Immature natural killer cell (primary cell): Measurements from ENCODE around the gene SPOCD1. TPM values are rescaled to one million over a fixed set of nuclear protein-coding genes. Genes with fewer than 3 reads are reported as not detected.

Experiments used
- DNase-seq, 3 donors: peaks; one replicate each; pipeline ENCODE4 v3.0.0; 2022; ENCODE audit warnings: mixed read lengths in 1 of 3
- H3K27ac Mint-ChIP-seq, 6 donors: one replicate each; pipeline ENCODE4 v1.8.0; 2020; ENCODE audit warnings: mixed read lengths in 6 of 6, mild to moderate bottlenecking in 5 of 6, inconsistent platforms in 4 of 6, moderate library complexity in 3 of 6
- H3K27me3 Mint-ChIP-seq, 3 donors: one replicate each; pipeline ENCODE4 v1.8.0; 2020 to 2021; ENCODE audit warnings: low read depth in 3 of 3, mild to moderate bottlenecking in 3 of 3, mixed read lengths in 3 of 3, moderate library complexity in 3 of 3, inconsistent platforms in 1 of 3
- H3K36me3 Mint-ChIP-seq, 3 donors: one replicate each; pipeline ENCODE4 v1.8.0; 2020; ENCODE audit warnings: mixed read lengths in 3 of 3, inconsistent platforms in 2 of 3, mild to moderate bottlenecking in 2 of 3
- H3K4me1 Mint-ChIP-seq, 2 donors: one replicate each; pipeline ENCODE4 v1.8.0; 2020; ENCODE audit warnings: inconsistent platforms in 2 of 2, mild to moderate bottlenecking in 2 of 2, mixed read lengths in 2 of 2, moderate library complexity in 1 of 2
- H3K4me3 Mint-ChIP-seq, 5 donors: one replicate each; pipeline ENCODE4 v1.8.0; 2020; ENCODE audit warnings: mild to moderate bottlenecking in 5 of 5, mixed read lengths in 5 of 5, inconsistent platforms in 3 of 5, moderate library complexity in 3 of 5
- H3K9me3 Mint-ChIP-seq, 6 donors: one replicate each; pipeline ENCODE4 v1.8.0; 2020; ENCODE audit warnings: mild to moderate bottlenecking in 6 of 6, mixed read lengths in 6 of 6, inconsistent platforms in 4 of 6, moderate library complexity in 3 of 6
- polyA plus RNA-seq, 3 donors: library from polyadenylated mRNA; unstranded; fragments of 300-500 nt; fragmentation: Illumina TruSeq; gene quantifications; one replicate each; pipeline ENCODE4 v1.2.3, GENCODE V29; 2021

SPOCD1 gene
- polyA plus RNA-seq, 3 donors from 2014 or later = 0.24 to 2.5 (median 0.46) TPM

GRCh38 chr1:31802190-31803150 is 13.4 kb downstream of the SPOCD1 start:
- Mint-ChIP-seq H3K27me3 (peaks cover 0 to 7% (median 0%) of the 10 kb centered on the region in 3 donors), H3K4me1 (peaks cover 1 to 12% of the 10 kb centered on the region in 2 donors), H3K27ac (peak overlapping the region in 3 of 6 donors; percentile 37 to 60 (median 39)), H3K36me3 (no peaks in the 10 kb centered on the region), H3K9me3 (no peaks in the 10 kb centered on the region), H3K4me3 (peak overlapping the region; percentile 21 to 63 (median 38))
- DNase-seq = no peak

GRCh38 chr1:31801458-31801857 is 14.4 kb downstream of the SPOCD1 start:
- H3K36me3 Mint-ChIP-seq = no peaks in the 10 kb centered on the region
- H3K4me3 Mint-ChIP-seq = no peak overlapping the region
- H3K4me1 Mint-ChIP-seq = peaks cover 1 to 12% of the 10 kb centered on the region in 2 donors
- DNase-seq = no peak
- peak overlapping the region in 1 of 6 donors; percentile 26 for H3K27ac Mint-ChIP-seq
- no peaks in the 10 kb centered on the region for H3K9me3 Mint-ChIP-seq
- peaks cover 0 to 1% (median 0%) of the 10 kb centered on the region in 3 donors for H3K27me3 Mint-ChIP-seq

GRCh38 chr1:31800674-31800967 is 15.2 kb downstream of the SPOCD1 start:
- Mint-ChIP-seq H3K9me3 (no peaks in the 10 kb centered on the region), H3K27ac (no peak overlapping the region), H3K36me3 (no peaks in the 10 kb centered on the region), H3K4me1 (peaks cover 1 to 12% of the 10 kb centered on the region in 2 donors), H3K27me3 (peaks cover 0 to 1% (median 0%) of the 10 kb centered on the region in 3 donors), H3K4me3 (no peak overlapping the region)
- no peak for DNase-seq

GRCh38 chr1:31799895-31800673 is 15.7 kb downstream of the SPOCD1 start:
- H3K9me3 Mint-ChIP-seq = no peaks in the 10 kb centered on the region
- no peak for DNase-seq
- H3K4me3 Mint-ChIP-seq = no peak overlapping the region
- H3K36me3 Mint-ChIP-seq = no peaks in the 10 kb centered on the region
- peaks cover 0 to 1% (median 0%) of the 10 kb centered on the region in 3 donors for H3K27me3 Mint-ChIP-seq
- H3K4me1 Mint-ChIP-seq = peaks cover 1 to 12% of the 10 kb centered on the region in 2 donors
- no peak overlapping the region for H3K27ac Mint-ChIP-seq

- Mint-ChIP-seq H3K4me3 (no peak overlapping the region), H3K4me1 (peaks cover 1 to 12% of the 10 kb centered on the region in 2 donors), H3K36me3 (no peaks in the 10 kb centered on the region), H3K27me3 (peaks cover 0 to 1% (median 0%) of the 10 kb centered on the region in 3 donors), H3K9me3 (no peaks in the 10 kb centered on the region), H3K27ac (no peak overlapping the region)
- DNase-seq = no peak
These were observed 16.5 kb downstream of the SPOCD1 start for GRCh38 chr1:31799196-31799894.

GRCh38 chr1:31798433-31799195 is 17.2 kb downstream of the SPOCD1 start:
- H3K36me3 Mint-ChIP-seq = no peaks in the 10 kb centered on the region
- no peak overlapping the region for H3K27ac Mint-ChIP-seq
- H3K27me3 Mint-ChIP-seq = peaks cover 0 to 1% (median 0%) of the 10 kb centered on the region in 3 donors
- H3K4me1 Mint-ChIP-seq = peaks cover 1 to 12% of the 10 kb centered on the region in 2 donors
- H3K9me3 Mint-ChIP-seq = no peaks in the 10 kb centered on the region
- H3K4me3 Mint-ChIP-seq = no peak overlapping the region
- DNase-seq = no peak

GRCh38 chr1:31798086-31798432 is 17.8 kb downstream of the SPOCD1 start:
- peaks cover 1 to 11% of the 10 kb centered on the region in 2 donors for H3K4me1 Mint-ChIP-seq
- no peaks in the 10 kb centered on the region for H3K36me3 Mint-ChIP-seq
- no peak overlapping the region for H3K4me3 Mint-ChIP-seq
- H3K27me3 Mint-ChIP-seq = peaks cover 0 to 1% (median 0%) of the 10 kb centered on the region in 3 donors
- H3K27ac Mint-ChIP-seq = no peak overlapping the region
- DNase-seq = no peak
- no peaks in the 10 kb centered on the region for H3K9me3 Mint-ChIP-seq

GRCh38 chr1:31797216-31797615 is 18.6 kb downstream of the SPOCD1 start:
- Mint-ChIP-seq H3K9me3 (no peaks in the 10 kb centered on the region), H3K4me1 (peaks cover 0 to 2% of the 10 kb centered on the region in 2 donors), H3K4me3 (no peak overlapping the region), H3K36me3 (no peaks in the 10 kb centered on the region), H3K27me3 (peaks cover 0 to 1% (median 1%) of the 10 kb centered on the region in 3 donors), H3K27ac (peak overlapping the region in 1 of 6 donors; percentile 53)
- DNase-seq = no peak

GRCh38 chr1:31796707-31797106 is 19.1 kb downstream of the SPOCD1 start:
- Mint-ChIP-seq H3K4me1 (no peaks in the 10 kb centered on the region), H3K36me3 (no peaks in the 10 kb centered on the region), H3K9me3 (no peaks in the 10 kb centered on the region), H3K4me3 (no peak overlapping the region), H3K27ac (no peak overlapping the region), H3K27me3 (peaks cover 0 to 1% (median 1%) of the 10 kb centered on the region in 3 donors)
- DNase-seq = no peak

- Mint-ChIP-seq H3K36me3 (no peaks in the 10 kb centered on the region), H3K4me1 (no peaks in the 10 kb centered on the region), H3K27me3 (peaks cover 0 to 1% (median 1%) of the 10 kb centered on the region in 3 donors), H3K27ac (peak overlapping the region in 1 of 6 donors; percentile 21), H3K4me3 (no peak overlapping the region), H3K9me3 (no peaks in the 10 kb centered on the region)
- DNase-seq = no peak
These were observed 19.8 kb downstream of the SPOCD1 start for GRCh38 chr1:31795801-31796621.

- Mint-ChIP-seq H3K27ac (no peak overlapping the region), H3K27me3 (peaks cover 0 to 1% (median 1%) of the 10 kb centered on the region in 3 donors), H3K4me1 (peaks cover 0 to under 1% of the 10 kb centered on the region in 2 donors), H3K36me3 (no peaks in the 10 kb centered on the region), H3K9me3 (no peaks in the 10 kb centered on the region), H3K4me3 (no peak overlapping the region)
- DNase-seq = no peak
These were observed 20.6 kb downstream of the SPOCD1 start for GRCh38 chr1:31795096-31795675.

GRCh38 chr1:31793586-31794285 is 22.1 kb downstream of the SPOCD1 start:
- no peak overlapping the region for H3K27ac Mint-ChIP-seq
- no peak for DNase-seq
- peaks cover 0 to 3% (median 1%) of the 10 kb centered on the region in 3 donors for H3K27me3 Mint-ChIP-seq
- H3K4me1 Mint-ChIP-seq = peaks cover 0 to 9% of the 10 kb centered on the region in 2 donors
- no peak overlapping the region for H3K4me3 Mint-ChIP-seq
- no peaks in the 10 kb centered on the region for H3K36me3 Mint-ChIP-seq
- no peaks in the 10 kb centered on the region for H3K9me3 Mint-ChIP-seq
